ENCODE measurements around the gene RCL1.

- TF ChIP-seq GATA2 (IDR thresholded peaks at IDR 0.05; ENCODE audit: low read depth, low read length) (no peak), GATA3 (IDR thresholded peaks at IDR 0.05; ENCODE audit: low read depth, low read length) (no peak)
Observed at GRCh38 chr9:4787876-4788275, 4.9 kb upstream of the RCL1 start.

Data from SH-SY5Y (cell line).